OCI-LY1 (cell line): ENCODE data around the gene ZRANB2.

Experiments used
- H2AFZ ChIP-seq: fragments of 200-600 bp; sonication (generic), shearing (Covaris generic); 2 replicates; pipeline ENCODE4 v1.6.0; 2014; ENCODE audit warnings: antibody characterized with exemption, mild to moderate bottlenecking, low read length
- H3F3A ChIP-seq: fragments of 200-600 bp; sonication (generic), shearing (Covaris generic); 2 replicates; pipeline ENCODE4 v1.6.0; 2014; ENCODE audit warnings: mild to moderate bottlenecking, antibody characterized with exemption, low read length, moderate library complexity; ENCODE audit not compliant: insufficient read depth
- H3K27ac ChIP-seq: fragments of 200-600 bp; sonication (generic); 2 replicates; pipeline ENCODE4 v1.5.1; 2014; ENCODE audit warnings: low read length, mixed run types, mild to moderate bottlenecking, low read depth; ENCODE audit not compliant: poor library complexity, severe bottlenecking
- H3K27me3 ChIP-seq: fragments of 200-600 bp; sonication (generic); 2 replicates; pipeline ENCODE4 v1.6.0; 2014; ENCODE audit warnings: antibody characterized with exemption, mild to moderate bottlenecking, low read length, moderate library complexity; ENCODE audit not compliant: insufficient read depth
- H3K36me3 ChIP-seq: fragments of 200-600 bp; sonication (generic); 2 replicates; pipeline ENCODE4 v1.6.1; 2014; ENCODE audit warnings: mild to moderate bottlenecking, antibody characterized with exemption, low read length, moderate library complexity, mixed read lengths; ENCODE audit not compliant: insufficient read depth
- H3K4me1 ChIP-seq: fragments of 200-600 bp; sonication (generic); 2 replicates; pipeline ENCODE4 v1.5.1; 2014; ENCODE audit warnings: mild to moderate bottlenecking, low read length, moderate library complexity; ENCODE audit not compliant: insufficient read depth, severe bottlenecking
- H3K4me2 ChIP-seq: fragments of 200-600 bp; sonication (generic), shearing (Covaris generic); 2 replicates; pipeline ENCODE4 v1.6.1; 2014; ENCODE audit warnings: low read length
- H3K4me3 ChIP-seq: fragments of 200-600 bp; sonication (generic); 2 replicates; pipeline ENCODE4 v1.5.1; 2014; ENCODE audit warnings: low read length, low read depth, mild to moderate bottlenecking, mixed read lengths; ENCODE audit not compliant: poor library complexity, severe bottlenecking
- H3K79me2 ChIP-seq: fragments of 200-600 bp; shearing (Covaris generic); 2 replicates; pipeline ENCODE4 v1.6.1; 2016; ENCODE audit warnings: mixed run types, low read length, mixed read lengths; ENCODE audit not compliant: insufficient read depth
- H3K9ac ChIP-seq: fragments of 200-600 bp; sonication (generic), shearing (Covaris generic); 2 replicates; pipeline ENCODE4 v1.6.1; 2014; ENCODE audit warnings: mild to moderate bottlenecking, low read length, mixed read lengths
- H3K9me2 ChIP-seq: fragments of 200-600 bp; sonication (generic), shearing (Covaris generic); 2 replicates; pipeline ENCODE4 v1.6.1; 2014; ENCODE audit warnings: low read depth, mild to moderate bottlenecking, low read length, mixed read lengths
- H3K9me3 ChIP-seq: fragments of 200-600 bp; shearing (Covaris generic); 2 replicates; pipeline ENCODE4 v1.6.1; 2014; ENCODE audit warnings: low read length, mixed read lengths
- H4K20me1 ChIP-seq: fragments of 200-600 bp; sonication (generic), shearing (Covaris generic); 2 replicates; pipeline ENCODE4 v1.6.0; 2016; ENCODE audit warnings: mild to moderate bottlenecking, low read length; ENCODE audit not compliant: insufficient read depth
- EZH2 ChIP-seq: fragments of 200-600 bp; sonication (generic), shearing (Covaris generic); IDR thresholded peaks from 2 replicates; pipeline ENCODE4 v1.8.0; 2017; ENCODE audit warnings: borderline replicate concordance, mixed run types, mild to moderate bottlenecking, antibody characterized with exemption, low read length, moderate library complexity, mixed read lengths
- TF ChIP-seq, protein P1 (sequence below): fragments of 200-600 bp; sonication (generic), shearing (Covaris generic); IDR thresholded peaks from 2 replicates; pipeline ENCODE4 v1.5.1; 2017; ENCODE audit warnings: mild to moderate bottlenecking, antibody characterized with exemption, low read length, moderate library complexity, mixed read lengths

ZRANB2 gene

DNA sequence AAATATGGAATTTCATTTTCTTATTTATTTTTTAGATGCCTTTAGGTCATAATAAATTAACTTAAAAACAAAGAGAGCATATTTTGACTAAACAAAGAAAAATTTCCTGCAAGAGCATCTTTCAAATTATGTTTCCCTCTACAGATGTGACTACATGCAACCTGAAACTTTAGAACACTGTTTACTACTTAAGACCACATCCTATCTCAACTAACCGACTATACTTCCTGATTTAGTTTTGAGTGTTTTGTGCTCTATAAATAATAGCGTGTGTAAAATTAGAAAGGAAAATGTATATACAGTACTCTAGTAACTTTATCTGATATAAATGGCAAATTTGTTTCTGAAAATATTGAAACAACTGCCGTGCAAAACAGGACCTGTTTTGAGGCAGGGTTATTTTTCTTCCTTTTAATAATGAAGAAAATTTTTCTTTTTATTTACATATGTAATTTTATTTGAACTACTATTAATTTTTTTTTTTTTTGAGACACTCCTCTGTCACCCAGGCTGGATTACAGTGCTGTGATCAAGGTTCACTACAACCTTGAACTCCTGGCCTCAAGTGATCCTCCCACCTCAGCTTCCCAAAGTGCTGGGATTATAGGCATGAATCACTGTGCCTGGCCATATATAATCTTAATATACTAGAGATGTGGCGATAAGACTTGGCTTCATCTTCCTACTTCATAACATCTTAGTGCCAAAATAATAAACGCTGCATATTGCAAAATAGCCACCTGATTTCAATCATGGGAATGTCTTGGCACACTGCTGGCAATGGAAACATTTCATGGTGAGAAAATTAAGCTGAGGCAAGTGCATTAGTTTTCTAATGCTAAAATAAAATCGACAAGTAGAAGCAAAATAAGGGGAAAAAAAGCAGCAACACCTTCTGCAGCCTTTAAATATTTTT lies 12.3 kb downstream of the ZRANB2 start:
- no peaks in the 10 kb centered on the region for H3K27me3 ChIP-seq
- H3K4me1 ChIP-seq, result no peaks in the 10 kb centered on the region
- no peaks in the 10 kb centered on the region for H3K79me2 ChIP-seq
- no peaks in the 10 kb centered on the region for H3K9me2 ChIP-seq
- H3F3A ChIP-seq, result no peaks in the 10 kb centered on the region
- H3K9ac ChIP-seq, result no peak overlapping the region
- no peak overlapping the region for H2AFZ ChIP-seq
- peaks cover 95% of the 10 kb centered on the region for H3K36me3 ChIP-seq
- H3K4me2 ChIP-seq, result no peak overlapping the region
- no peaks in the 10 kb centered on the region for H3K9me3 ChIP-seq
- TF ChIP-seq, protein P1, sequence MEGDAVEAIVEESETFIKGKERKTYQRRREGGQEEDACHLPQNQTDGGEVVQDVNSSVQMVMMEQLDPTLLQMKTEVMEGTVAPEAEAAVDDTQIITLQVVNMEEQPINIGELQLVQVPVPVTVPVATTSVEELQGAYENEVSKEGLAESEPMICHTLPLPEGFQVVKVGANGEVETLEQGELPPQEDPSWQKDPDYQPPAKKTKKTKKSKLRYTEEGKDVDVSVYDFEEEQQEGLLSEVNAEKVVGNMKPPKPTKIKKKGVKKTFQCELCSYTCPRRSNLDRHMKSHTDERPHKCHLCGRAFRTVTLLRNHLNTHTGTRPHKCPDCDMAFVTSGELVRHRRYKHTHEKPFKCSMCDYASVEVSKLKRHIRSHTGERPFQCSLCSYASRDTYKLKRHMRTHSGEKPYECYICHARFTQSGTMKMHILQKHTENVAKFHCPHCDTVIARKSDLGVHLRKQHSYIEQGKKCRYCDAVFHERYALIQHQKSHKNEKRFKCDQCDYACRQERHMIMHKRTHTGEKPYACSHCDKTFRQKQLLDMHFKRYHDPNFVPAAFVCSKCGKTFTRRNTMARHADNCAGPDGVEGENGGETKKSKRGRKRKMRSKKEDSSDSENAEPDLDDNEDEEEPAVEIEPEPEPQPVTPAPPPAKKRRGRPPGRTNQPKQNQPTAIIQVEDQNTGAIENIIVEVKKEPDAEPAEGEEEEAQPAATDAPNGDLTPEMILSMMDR, result no peak
- no peak for TF ChIP-seq EZH2
- no peak overlapping the region for H3K27ac ChIP-seq
- 0 out of 2 replicates have a peak, but pooled peaks cover 2% of the 10 kb centered on the region for H4K20me1 ChIP-seq
- H3K4me3 ChIP-seq, result no peak overlapping the region

DNA sequence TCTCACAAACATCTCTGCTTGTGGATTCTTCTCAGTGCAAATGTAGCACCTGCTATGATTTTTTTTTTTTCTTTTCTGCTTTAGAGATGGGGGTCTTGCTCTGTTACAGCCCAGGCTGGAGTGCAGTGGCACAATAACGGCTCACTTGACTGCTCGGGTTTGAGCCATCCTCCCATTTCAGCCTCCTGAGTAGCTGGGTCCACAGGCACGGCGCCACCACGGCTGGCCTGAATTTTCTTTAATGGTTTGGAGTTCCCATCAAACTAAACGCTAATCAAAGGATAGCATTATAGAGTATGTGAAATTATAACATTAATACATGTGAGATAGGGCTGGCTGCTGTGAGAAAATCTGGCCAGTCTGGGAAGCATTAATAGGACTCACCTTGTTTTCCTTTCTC lies 26.0 kb downstream of the ZRANB2 start:
- no peaks in the 10 kb centered on the region for H3K4me1 ChIP-seq
- no peaks in the 10 kb centered on the region for H4K20me1 ChIP-seq
- no peak overlapping the region for H3K4me3 ChIP-seq
- TF ChIP-seq EZH2, result no peak
- TF ChIP-seq, protein P1, result no peak
- H3K9me3 ChIP-seq, result no peaks in the 10 kb centered on the region
- H3K79me2 ChIP-seq, result no peaks in the 10 kb centered on the region
- H3K27ac ChIP-seq, result no peak overlapping the region
- no peak overlapping the region for H3K9ac ChIP-seq
- no peaks in the 10 kb centered on the region for H3K27me3 ChIP-seq
- H3K9me2 ChIP-seq, result no peaks in the 10 kb centered on the region
- H2AFZ ChIP-seq, result no peak overlapping the region
- H3K4me2 ChIP-seq, result no peak overlapping the region
- no peaks in the 10 kb centered on the region for H3F3A ChIP-seq
- H3K36me3 ChIP-seq, result peaks cover 11% of the 10 kb centered on the region

DNA sequence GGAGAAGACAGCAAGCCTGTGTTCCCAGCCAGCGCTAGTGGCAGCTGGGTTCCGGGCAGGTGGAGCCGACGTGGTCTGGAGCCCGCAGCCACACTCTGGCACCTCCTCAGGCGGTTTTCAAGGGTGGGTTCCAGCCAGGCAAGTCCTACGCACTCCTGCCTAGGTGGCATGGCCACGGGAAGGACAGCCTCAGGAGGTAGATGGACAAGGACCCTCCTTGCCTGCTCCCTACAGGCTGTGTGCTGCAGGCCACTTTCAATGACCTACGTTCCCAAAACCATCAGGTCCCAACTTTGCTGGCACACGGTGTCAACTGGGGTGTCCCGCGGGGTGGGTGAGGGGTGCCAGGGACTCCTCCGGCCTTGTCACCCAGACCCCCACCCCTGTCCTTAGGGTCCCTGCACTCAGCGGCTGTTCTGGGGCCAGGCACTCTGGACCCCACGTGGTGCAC lies 26.5 kb downstream of the ZRANB2 start:
- H2AFZ ChIP-seq, result no peak overlapping the region

More for the DNA sequence above, 26.5 kb downstream of the ZRANB2 start:
- no peak overlapping the region for H3K9ac ChIP-seq
- no peaks in the 10 kb centered on the region for H3K27me3 ChIP-seq
- H3K36me3 ChIP-seq, result peaks cover 8% of the 10 kb centered on the region
- no peaks in the 10 kb centered on the region for H3K79me2 ChIP-seq
- no peak overlapping the region for H3K27ac ChIP-seq
- H3K9me2 ChIP-seq, result no peaks in the 10 kb centered on the region
- no peaks in the 10 kb centered on the region for H3F3A ChIP-seq
- TF ChIP-seq, protein P1, result no peak
- no peak for TF ChIP-seq EZH2
- H4K20me1 ChIP-seq, result no peaks in the 10 kb centered on the region
- no peaks in the 10 kb centered on the region for H3K9me3 ChIP-seq
- H3K4me2 ChIP-seq, result no peak overlapping the region
- no peaks in the 10 kb centered on the region for H3K4me1 ChIP-seq
- no peak overlapping the region for H3K4me3 ChIP-seq
